Measurements from ENCODE around the gene ARNT2.
"Not testable (repeated sequence)": the region's sequence is repeated elsewhere in the genome, so short reads cannot be mapped to it uniquely, and the experiment has no call there.

Gene ARNT2

GRCh38 chr15:80633221-80633620, 229.0 kb downstream of the ARNT2 start:
- no peak for DNase-seq

GRCh38 chr15:80635953-80636352, 231.8 kb downstream of the ARNT2 start:
- no peak for DNase-seq

GRCh38 chr15:80636675-80637074, 232.5 kb downstream of the ARNT2 start:
- no peak for DNase-seq

GRCh38 chr15:80637747-80638146, 233.6 kb downstream of the ARNT2 start:
- no peak for DNase-seq

GRCh38 chr15:80638553-80639167, 234.5 kb downstream of the ARNT2 start:
- DNase-seq, result no peak

- no peak for DNase-seq
Measured at GRCh38 chr15:80639168-80639555, 235.0 kb downstream of the ARNT2 start.

GRCh38 chr15:80640531-80641121, 236.4 kb downstream of the ARNT2 start:
- DNase-seq, result no peak

- no peak for DNase-seq
Measured at GRCh38 chr15:80641384-80641783, 237.2 kb downstream of the ARNT2 start.

GRCh38 chr15:80643431-80643951, 239.3 kb downstream of the ARNT2 start:
- DNase-seq, result no peak

- no peak for DNase-seq
Measured at GRCh38 chr15:80645494-80646065, 241.4 kb downstream of the ARNT2 start.

- DNase-seq, result not testable (repeated sequence)
Measured at GRCh38 chr15:80647424-80647823, 243.2 kb downstream of the ARNT2 start.
